GM12874 (cell line): ENCODE results near the gene RHBDD3.

Source experiments
- CTCF ChIP-seq: IDR thresholded peaks from 2 replicates; pipeline ENCODE4 v1.5.1; 2011; ENCODE audit warnings: low read depth, mild to moderate bottlenecking, control low read depth, low read length, moderate library complexity; ENCODE audit not compliant: insufficient read depth

Gene RHBDD3

GRCh38 chr22:29256606-29257325 is 11.0 kb downstream of the RHBDD3 start:
- no peak for TF ChIP-seq CTCF

GRCh38 chr22:29255064-29255621 is 12.6 kb downstream of the RHBDD3 start:
- TF ChIP-seq CTCF, result no peak

GRCh38 chr22:29254286-29254660 is 13.5 kb downstream of the RHBDD3 start:
- no peak for TF ChIP-seq CTCF

GRCh38 chr22:29253561-29254285 is 14.1 kb downstream of the RHBDD3 start:
- TF ChIP-seq CTCF, result no peak

GRCh38 chr22:29251981-29252911 is 15.5 kb downstream of the RHBDD3 start:
- TF ChIP-seq CTCF, result no peak

GRCh38 chr22:29251265-29251664 is 16.5 kb downstream of the RHBDD3 start:
- no peak for TF ChIP-seq CTCF
